Transverse colon (tissue), 4 donors: ENCODE results near the gene TMEM163.

Experiments
- CTCF ChIP-seq, 5 experiments: fragments of 200-600 bp in 3 of 5; fragments of 450-650 bp in 2 of 5; sonication (generic) in 3 of 5; IDR thresholded peaks; 1 replicate in 2 of 5; 2 replicates in 3 of 5; pipeline ENCODE4 v1.5.1; 2016 to 2017; ENCODE audit warnings: antibody characterized with exemption in 5 of 5, inconsistent platforms in 3 of 5, mild to moderate bottlenecking in 2 of 5, moderate library complexity in 1 of 5
- POLR2A ChIP-seq: fragments of 450-650 bp; IDR thresholded peaks from one replicate; pipeline ENCODE4 v1.6.1; 2016; ENCODE audit warnings: antibody characterized with exemption, mild to moderate bottlenecking, moderate library complexity
- POLR2AphosphoS5 ChIP-seq, 3 donors: sonication (generic); formaldehyde crosslinking; IDR thresholded peaks; one replicate each; pipeline ENCODE4 v1.6.1; 2016; ENCODE audit warnings: antibody characterized with exemption in 3 of 3

GRCh38 chr2:134421556-134422328, 297.1 kb downstream of the TMEM163 start:
- no peak for TF ChIP-seq CTCF (IDR thresholded peaks at IDR 0.05)
- TF ChIP-seq POLR2A, result no peak
- TF ChIP-seq POLR2AphosphoS5 (IDR thresholded peaks at IDR 0.05), result no peak
